Osteocyte (in vitro differentiated cells): ENCODE measurements around the gene ST3GAL3. TPM values are rescaled to one million over a fixed set of nuclear protein-coding genes. Genes with fewer than 3 reads are reported as not detected.

Source experiments
- DNase-seq: peaks from one replicate; pipeline ENCODE4 v3.0.0; 2021; ENCODE audit warnings: mixed read lengths; ENCODE audit not compliant: unreplicated experiment; ENCODE audit errors: extremely low spot score
- H3K27ac Mint-ChIP-seq: one replicate; pipeline ENCODE4 v1.8.0; 2021; ENCODE audit warnings: mild to moderate bottlenecking, mixed read lengths; ENCODE audit not compliant: unreplicated experiment
- H3K27me3 Mint-ChIP-seq: one replicate; pipeline ENCODE4 v1.8.0; 2021; ENCODE audit warnings: mixed read lengths; ENCODE audit not compliant: unreplicated experiment
- H3K36me3 Mint-ChIP-seq: one replicate; pipeline ENCODE4 v1.8.0; 2021; ENCODE audit warnings: mixed read lengths; ENCODE audit not compliant: unreplicated experiment
- H3K4me1 Mint-ChIP-seq: one replicate; pipeline ENCODE4 v1.8.0; 2021; ENCODE audit warnings: mixed read lengths; ENCODE audit not compliant: unreplicated experiment
- H3K4me3 Mint-ChIP-seq: one replicate; pipeline ENCODE4 v1.8.0; 2021; ENCODE audit warnings: mild to moderate bottlenecking, moderate library complexity, mixed read lengths; ENCODE audit not compliant: unreplicated experiment
- H3K9me3 Mint-ChIP-seq: one replicate; pipeline ENCODE4 v1.8.0; 2021; ENCODE audit warnings: mixed read lengths; ENCODE audit not compliant: unreplicated experiment
- CTCF ChIP-seq: fragments of 200-600 bp; sonication (generic); IDR thresholded peaks from 2 replicates; pipeline ENCODE4 v1.5.0; 2021; ENCODE audit warnings: antibody characterized with exemption, mild to moderate bottlenecking, moderate library complexity
- total RNA-seq: library from RNA; stranded (reverse); gene quantifications from 2 replicates; pipeline ENCODE4 v1.2.1, GENCODE V29; 2021

ST3GAL3 gene
- total RNA-seq, 1 donor from 2014 or later = 26.4 TPM

- no peak for TF ChIP-seq CTCF
Observed at GRCh38 chr1:43789604-43790550, 82.5 kb downstream of the ST3GAL3 start.

GRCh38 chr1:43791243-43791642 lies 83.9 kb downstream of the ST3GAL3 start:
- no peaks in the 10 kb centered on the region for H3K27me3 Mint-ChIP-seq

More at GRCh38 chr1:43789604-43790550, 82.5 kb downstream of the ST3GAL3 start:
- Mint-ChIP-seq H3K27ac (no peak overlapping the region), H3K9me3 (no peaks in the 10 kb centered on the region), H3K36me3 (peaks cover 4% of the 10 kb centered on the region), H3K4me1 (no peaks in the 10 kb centered on the region), H3K27me3 (no peaks in the 10 kb centered on the region), H3K4me3 (no peak overlapping the region)
- no peak for DNase-seq

GRCh38 chr1:43796111-43796581 lies 88.8 kb downstream of the ST3GAL3 start:
- peak overlapping the region; percentile 1 for H3K27ac Mint-ChIP-seq
- no peaks in the 10 kb centered on the region for H3K9me3 Mint-ChIP-seq
- no peaks in the 10 kb centered on the region for H3K27me3 Mint-ChIP-seq
- peaks cover 22% of the 10 kb centered on the region for H3K4me1 Mint-ChIP-seq
- H3K4me3 Mint-ChIP-seq = no peak overlapping the region
- TF ChIP-seq CTCF = no peak
- no peak for DNase-seq
- peaks cover 4% of the 10 kb centered on the region for H3K36me3 Mint-ChIP-seq

More at GRCh38 chr1:43791243-43791642, 83.9 kb downstream of the ST3GAL3 start:
- no peak for DNase-seq
- Mint-ChIP-seq H3K36me3 (peaks cover 4% of the 10 kb centered on the region), H3K27ac (no peak overlapping the region), H3K9me3 (no peaks in the 10 kb centered on the region), H3K4me1 (peaks cover 5% of the 10 kb centered on the region), H3K4me3 (no peak overlapping the region)
- no peak for TF ChIP-seq CTCF

GRCh38 chr1:43797891-43798290 lies 90.6 kb downstream of the ST3GAL3 start:
- no peaks in the 10 kb centered on the region for H3K27me3 Mint-ChIP-seq
- H3K4me1 Mint-ChIP-seq = peaks cover 22% of the 10 kb centered on the region
- no peak overlapping the region for H3K27ac Mint-ChIP-seq
- no peak for DNase-seq
- no peak overlapping the region for H3K4me3 Mint-ChIP-seq
- no peaks in the 10 kb centered on the region for H3K9me3 Mint-ChIP-seq
- TF ChIP-seq CTCF = no peak
- peaks cover under 1% of the 10 kb centered on the region for H3K36me3 Mint-ChIP-seq
